Ammon's horn (tissue), 1 donor: ENCODE data around the gene MAPK8IP1.

ENCODE experiments used
- DNase-seq: peaks from one replicate; pipeline ENCODE4 v3.0.0-alpha.2; 2016; ENCODE audit warnings: low spot score

MAPK8IP1 gene

DNA sequence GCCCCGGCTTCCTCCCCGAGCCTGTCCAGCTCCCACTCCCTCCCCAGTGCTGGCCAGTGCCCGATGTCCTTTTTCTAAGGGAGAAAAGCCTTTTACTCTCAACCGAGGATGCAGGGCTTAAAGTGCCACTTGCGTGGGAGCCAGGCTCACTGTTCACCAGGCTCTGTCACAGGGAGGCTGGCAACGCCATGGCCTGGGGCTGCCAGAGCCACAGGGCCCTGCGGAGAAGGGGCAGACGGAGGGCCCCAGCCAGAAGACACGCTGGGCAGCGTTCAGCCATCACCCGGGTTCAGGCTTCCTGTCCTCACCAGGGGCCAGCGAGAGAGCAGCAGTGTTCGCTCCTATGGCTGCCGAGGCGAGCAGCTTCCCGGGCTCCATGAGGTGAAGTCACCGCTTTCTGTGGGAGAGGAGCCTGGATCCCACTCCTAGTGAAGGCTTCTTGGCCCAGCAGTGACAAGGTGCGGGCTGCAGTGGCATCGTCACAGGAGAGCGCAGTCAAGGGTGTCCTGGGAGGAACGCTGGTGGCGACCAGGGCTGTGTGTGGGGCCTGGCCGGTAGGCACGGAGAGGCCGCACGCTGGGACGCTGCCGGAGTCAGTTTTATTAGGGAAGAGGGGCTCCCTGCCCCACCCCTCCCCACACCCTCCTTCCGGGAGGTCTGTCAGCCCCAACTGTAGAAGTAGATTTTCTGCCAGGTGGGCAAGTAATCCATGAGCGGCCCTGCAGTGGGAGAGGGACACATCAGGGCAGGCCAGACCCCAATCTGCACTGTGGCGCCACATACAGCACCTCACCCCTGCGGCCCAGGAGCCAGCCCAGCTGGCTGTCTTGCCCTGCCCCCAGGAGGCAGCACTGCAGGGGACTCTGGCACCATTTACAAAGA lies 24.4 kb downstream of the MAPK8IP1 start:
- DNase-seq = no peak

DNA sequence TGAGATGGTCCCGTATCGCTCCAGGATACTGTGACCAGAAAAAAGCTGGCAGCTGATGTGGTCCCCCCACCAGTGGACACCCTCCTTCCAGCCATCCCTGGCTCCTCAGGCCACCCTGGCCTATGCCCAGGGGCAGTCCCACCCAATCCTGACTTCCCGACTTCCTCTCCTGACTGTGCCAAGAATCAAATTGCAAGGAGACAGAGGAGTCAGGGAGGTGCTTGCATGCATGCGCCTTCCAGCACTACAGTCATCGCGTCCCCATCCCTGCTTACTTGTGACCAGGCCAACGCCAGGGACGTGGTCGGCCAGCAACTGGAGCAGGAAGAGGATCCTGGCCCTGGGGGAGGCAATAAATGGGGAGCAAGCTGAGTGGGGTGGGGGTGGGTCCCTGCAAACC lies 25.2 kb downstream of the MAPK8IP1 start:
- DNase-seq = no peak

- DNase-seq = no peak
Measured at GRCh38 chr11:45913514-45913913, 28.1 kb downstream of the MAPK8IP1 start.

DNA sequence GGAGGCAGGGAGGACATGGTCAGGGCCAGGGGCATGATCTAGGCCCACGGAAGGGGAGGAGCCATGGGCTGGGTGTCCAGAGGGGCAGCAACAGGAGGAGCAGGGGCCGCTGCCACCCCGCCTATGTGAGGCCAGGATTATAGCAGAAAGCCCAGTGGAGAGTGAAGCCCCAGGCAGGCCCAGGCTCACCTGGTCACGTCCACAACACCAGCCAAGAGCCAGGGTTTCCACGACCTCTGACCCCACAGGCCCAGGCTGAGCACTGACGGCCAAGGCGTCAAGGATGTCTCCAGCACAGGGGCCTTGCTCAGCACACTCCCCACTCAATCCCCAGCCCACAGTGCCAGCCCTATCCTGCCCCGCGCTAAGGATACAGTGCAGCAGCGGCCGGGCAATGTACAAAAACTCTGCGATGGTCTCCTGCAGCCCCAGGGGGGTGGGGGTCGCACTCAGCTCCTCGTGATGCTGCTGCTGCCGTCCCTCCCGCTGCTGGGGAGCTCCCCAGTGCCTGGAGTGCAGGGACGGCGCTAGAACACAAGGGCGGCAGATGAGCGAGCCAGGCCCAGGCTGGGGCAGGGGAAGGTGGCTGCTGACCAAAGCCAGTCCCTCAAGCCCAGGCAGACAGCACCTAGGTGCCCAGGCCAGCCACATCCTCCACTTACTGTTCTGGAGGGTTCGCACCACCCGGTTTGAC lies 28.6 kb downstream of the MAPK8IP1 start:
- no peak for DNase-seq

GRCh38 chr11:45915446-45915845 lies 30.0 kb downstream of the MAPK8IP1 start:
- no peak for DNase-seq

DNA sequence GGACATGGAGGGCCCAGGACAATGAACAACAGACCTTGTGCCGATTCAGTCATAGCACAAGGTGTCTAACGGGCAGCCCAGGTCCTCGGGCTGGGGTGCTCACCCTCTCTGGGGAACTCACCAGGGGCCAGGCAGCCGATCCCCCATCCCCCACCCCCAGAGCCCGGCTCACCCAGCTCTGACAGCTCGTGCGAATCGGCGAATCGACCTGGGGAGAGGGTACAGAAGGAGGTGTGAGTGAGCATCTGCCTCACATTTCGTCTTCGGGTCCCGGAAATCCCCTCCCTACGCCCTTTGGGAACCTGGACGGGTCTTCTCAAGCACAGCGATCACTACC lies 31.8 kb downstream of the MAPK8IP1 start:
- no peak for DNase-seq

- peak; percentile 98 for DNase-seq
Measured at GRCh38 chr11:45917623-45918330, 32.3 kb downstream of the MAPK8IP1 start, which contains the start of gene PEX16. Gene PEX16, minus strand, starts transcription at chr11:45917877. Its CDS starts 66 bp downstream, at chr11:45917811.

DNA sequence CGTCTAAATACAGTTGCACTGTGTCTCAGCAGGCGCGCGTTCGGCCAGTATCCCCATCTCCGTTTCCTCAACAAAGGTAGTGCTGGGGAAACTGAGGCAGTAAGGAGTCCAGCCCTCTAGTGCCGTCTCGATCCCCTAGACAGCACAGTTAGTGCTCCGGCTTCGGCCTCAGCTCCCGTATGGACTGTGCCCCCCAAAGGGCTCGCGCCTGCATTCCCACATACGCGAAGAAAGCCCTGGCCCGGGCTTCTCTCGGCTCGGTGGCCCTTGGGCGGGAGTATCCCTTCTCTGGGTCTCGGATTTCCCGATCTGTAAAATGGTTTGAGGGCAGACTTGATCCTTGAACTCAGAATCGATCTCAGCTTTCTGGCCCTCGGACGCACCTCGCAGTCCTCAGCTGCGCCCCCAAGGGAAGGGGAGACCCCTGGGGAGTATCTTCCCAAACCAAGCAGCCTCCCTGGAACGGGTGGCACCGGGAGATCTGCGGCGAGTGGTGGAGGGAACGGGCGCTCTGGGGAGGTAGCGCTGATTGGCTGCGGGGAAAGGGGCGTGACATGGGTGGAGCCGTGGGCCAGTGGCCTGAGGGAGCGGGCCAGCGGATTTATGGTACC lies 33.0 kb downstream of the MAPK8IP1 start:
- peak; percentile 94 for DNase-seq

- no peak for DNase-seq
Measured at GRCh38 chr11:45918962-45919675, 33.7 kb downstream of the MAPK8IP1 start.

DNA sequence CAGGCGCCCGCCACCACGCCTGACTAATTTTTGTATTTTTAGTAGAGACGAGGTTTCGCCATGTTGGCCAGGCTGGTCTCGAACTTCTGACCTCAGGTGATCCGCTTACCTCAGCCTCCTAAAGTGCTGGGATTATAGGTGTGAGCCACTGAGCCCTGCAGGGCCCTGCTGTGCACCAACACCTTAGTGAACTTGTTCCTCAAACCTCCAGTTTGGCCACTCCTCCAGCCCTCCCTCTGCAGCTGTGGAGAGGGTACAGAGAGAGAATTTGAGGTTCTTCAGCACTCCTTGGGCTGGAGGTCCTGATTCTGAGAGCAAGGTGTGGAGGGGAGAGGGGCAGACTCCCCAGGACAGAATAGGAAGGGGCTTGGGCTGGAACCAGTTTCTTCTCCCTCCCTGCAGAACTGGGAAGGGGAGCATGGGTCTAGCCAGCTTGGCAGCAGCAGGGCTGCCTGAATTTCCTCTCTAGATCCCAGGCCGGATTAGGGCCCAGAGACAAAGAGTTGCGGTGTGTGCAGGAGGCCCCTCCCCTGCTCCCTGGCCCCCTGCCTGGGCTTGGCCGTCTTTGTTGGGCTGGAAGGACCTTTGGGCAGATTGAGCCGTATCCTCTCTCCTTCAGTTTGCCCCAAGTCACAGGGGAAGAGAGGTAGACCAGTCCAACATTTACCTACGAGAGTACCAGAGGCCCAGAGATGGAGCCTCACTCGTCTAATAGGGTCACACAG lies 34.5 kb downstream of the MAPK8IP1 start:
- DNase-seq = no peak

DNA sequence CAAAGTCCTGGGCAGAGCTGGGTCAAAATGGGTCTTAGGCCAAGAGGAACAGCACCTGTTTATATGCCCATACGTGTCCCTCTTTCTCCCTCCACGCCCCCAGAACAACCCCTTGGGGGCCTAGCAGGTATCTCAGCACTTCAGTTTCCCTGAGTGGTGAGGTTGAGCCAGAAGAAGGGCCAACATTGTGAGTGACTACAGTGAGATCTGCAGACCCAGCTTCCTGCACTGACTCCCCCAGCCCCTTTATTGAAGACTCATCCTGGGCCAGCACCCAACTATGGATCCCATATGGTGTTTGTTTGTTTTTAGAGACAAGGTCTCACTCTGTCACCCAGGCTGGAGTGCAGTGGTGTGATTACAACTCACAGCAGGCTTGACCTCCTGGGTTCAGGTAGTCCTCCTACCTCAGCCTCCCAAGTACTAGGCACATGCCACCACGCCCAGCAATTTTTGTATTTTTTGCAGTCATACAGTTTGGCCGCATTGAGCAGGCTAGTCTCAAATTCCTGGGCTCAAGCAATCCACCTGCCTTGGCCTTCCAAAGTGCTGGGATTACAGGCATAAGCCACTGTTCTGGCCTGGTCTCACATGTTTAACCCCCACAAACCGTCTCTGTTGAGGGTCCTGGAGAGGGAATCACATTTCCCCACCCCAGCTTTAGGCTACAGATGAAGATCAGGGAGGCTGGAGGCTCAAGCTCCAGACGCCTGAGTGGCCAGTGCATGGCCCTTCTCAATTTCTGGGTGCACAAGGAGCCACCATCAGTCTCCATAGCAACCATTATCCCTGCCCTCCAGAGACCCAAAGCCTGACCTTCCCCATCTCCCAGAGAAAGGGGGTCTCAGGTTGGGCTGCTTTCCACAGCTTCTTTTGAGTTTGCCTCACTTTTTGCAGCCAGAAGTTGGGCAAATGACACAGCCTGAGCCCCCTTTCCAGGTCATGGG lies 35.4 kb downstream of the MAPK8IP1 start:
- no peak for DNase-seq

GRCh38 chr11:45921561-45922424 lies 36.3 kb downstream of the MAPK8IP1 start:
- DNase-seq = no peak

DNA sequence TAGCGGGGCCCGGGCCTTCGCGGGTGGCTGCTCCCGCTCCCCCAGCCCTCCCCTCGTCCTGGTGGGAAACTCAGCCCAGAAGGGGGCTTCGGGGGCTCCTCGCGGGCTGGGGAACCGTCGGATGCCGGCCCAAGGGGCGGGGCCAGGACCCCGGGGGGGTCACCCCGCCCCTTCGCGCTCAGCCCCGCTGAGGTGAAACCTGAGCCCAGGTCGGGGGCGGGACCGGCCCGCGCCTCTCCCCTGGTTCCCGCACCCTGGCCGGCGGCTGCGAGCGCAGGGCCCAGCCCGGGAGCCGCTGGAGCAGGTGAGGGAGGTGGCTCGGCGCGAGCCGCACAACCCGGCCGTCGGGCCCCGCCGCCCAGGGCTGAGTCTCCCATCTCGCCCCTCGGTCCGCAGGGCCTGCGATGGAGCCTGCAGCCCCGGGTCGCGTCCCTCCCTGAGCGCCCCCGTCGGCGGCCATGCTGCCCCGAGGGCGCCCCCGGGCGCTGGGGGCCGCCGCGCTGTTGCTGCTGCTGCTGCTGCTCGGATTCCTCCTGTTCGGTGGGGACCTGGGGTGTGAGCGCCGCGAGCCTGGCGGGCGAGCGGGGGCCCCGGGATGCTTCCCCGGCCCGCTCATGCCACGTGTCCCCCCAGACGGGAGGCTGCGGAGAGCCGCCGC lies 37.1 kb downstream of the MAPK8IP1 start, which contains the start of gene LARGE2:
TSS of gene LARGE2 (plus strand) at position 232 of the 658 bp plus-strand sequence. CDS start at position 459, 227 bp downstream.
- DNase-seq = no peak

DNA sequence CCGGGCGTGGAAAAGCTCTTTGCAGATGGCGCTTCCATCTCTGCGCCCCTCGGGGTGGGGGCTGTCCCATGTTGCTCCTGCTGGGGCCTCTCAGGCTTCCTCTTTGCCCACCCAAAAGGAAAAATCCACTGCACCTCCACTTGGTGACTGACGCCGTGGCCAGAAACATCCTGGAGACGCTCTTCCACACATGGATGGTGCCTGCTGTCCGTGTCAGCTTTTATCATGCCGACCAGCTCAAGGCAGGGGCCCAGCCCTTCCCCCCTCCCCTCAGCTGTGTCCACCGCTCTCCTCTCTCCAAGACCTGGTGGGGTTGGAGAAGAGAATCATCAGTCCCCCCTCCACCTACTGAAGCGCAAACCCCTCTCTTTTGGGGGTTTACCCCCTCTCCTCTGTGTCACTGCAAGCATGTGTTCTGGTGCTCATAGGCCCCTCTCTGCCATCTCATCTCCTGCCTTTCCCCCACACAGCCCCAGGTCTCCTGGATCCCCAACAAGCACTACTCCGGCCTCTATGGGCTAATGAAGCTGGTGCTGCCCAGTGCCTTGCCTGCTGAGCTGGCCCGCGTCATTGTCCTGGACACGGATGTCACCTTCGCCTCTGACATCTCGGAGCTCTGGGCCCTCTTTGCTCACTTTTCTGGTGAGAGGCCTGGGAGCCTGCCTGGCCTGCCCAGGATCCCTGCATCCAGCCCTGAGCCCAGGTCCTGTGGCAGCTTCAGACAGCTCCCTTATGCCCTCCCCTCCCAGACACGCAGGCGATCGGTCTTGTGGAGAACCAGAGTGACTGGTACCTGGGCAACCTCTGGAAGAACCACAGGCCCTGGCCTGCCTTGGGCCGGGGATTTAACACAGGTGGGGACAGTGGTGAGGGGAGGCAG lies 38.8 kb downstream of the MAPK8IP1 start:
- no peak for DNase-seq

GRCh38 chr11:45924927-45925326 lies 39.5 kb downstream of the MAPK8IP1 start:
- DNase-seq = no peak

GRCh38 chr11:45925550-45925949 lies 40.1 kb downstream of the MAPK8IP1 start:
- no peak for DNase-seq

GRCh38 chr11:45926001-45926401 lies 40.5 kb downstream of the MAPK8IP1 start:
- DNase-seq = no peak
